HUES64 (cell line): Measurements from ENCODE around the gene HLA-DMA.

Source experiments
- H3K27ac ChIP-seq: 2 replicates; pipeline ENCODE4 v1.7.0; 2013; ENCODE audit warnings: low read depth, low read length, inconsistent platforms
- H3K27me3 ChIP-seq: 2 replicates; pipeline ENCODE4 v1.6.1; 2013; ENCODE audit warnings: mild to moderate bottlenecking, low read length; ENCODE audit not compliant: insufficient read depth
- H3K36me3 ChIP-seq: 2 replicates; pipeline ENCODE4 v1.6.1; 2013; ENCODE audit warnings: mild to moderate bottlenecking, low read length; ENCODE audit not compliant: insufficient read depth
- H3K4me1 ChIP-seq: 2 replicates; pipeline ENCODE4 v1.6.1; 2013; ENCODE audit warnings: mild to moderate bottlenecking, low read length, moderate library complexity; ENCODE audit not compliant: insufficient read depth
- H3K4me3 ChIP-seq: 2 replicates; pipeline ENCODE4 v1.5.1; 2013; ENCODE audit warnings: mild to moderate bottlenecking, low read length, moderate library complexity
- H3K9ac ChIP-seq: 2 replicates; pipeline ENCODE4 v1.6.1; 2013; ENCODE audit warnings: mild to moderate bottlenecking, low read depth, low read length
- H3K9me3 ChIP-seq: 2 replicates; pipeline ENCODE4 v1.6.1; 2013; ENCODE audit warnings: low read depth, low read length; ENCODE audit not compliant: insufficient read depth
- WGBS: fragments of 150-250, 120-280 bp; methylation state at CpG from one replicate; pipeline ENCODE4 v1.1.7; 2013; ENCODE audit warnings: missing lambda C conversion rate; 5-methylcytosine and 5-hydroxymethylcytosine counted together

The HLA-DMA gene

GRCh38 chr6:32974016-32974333, 21.1 kb upstream of the HLA-DMA start:
- Histone ChIP-seq H3K4me3 (peak overlapping the region; percentile 94), H3K9me3 (no peaks in the 10 kb centered on the region), H3K4me1 (peaks cover 6% of the 10 kb centered on the region; the same call in 1 of the 2 replicates), H3K27me3 (no peaks in the 10 kb centered on the region), H3K9ac (peak overlapping the region; percentile 95), H3K36me3 (peaks cover 73% of the 10 kb centered on the region), H3K27ac (no peak overlapping the region)
- 0% methylated on average over 2 of the region's 4 CpGs for WGBS

DNA sequence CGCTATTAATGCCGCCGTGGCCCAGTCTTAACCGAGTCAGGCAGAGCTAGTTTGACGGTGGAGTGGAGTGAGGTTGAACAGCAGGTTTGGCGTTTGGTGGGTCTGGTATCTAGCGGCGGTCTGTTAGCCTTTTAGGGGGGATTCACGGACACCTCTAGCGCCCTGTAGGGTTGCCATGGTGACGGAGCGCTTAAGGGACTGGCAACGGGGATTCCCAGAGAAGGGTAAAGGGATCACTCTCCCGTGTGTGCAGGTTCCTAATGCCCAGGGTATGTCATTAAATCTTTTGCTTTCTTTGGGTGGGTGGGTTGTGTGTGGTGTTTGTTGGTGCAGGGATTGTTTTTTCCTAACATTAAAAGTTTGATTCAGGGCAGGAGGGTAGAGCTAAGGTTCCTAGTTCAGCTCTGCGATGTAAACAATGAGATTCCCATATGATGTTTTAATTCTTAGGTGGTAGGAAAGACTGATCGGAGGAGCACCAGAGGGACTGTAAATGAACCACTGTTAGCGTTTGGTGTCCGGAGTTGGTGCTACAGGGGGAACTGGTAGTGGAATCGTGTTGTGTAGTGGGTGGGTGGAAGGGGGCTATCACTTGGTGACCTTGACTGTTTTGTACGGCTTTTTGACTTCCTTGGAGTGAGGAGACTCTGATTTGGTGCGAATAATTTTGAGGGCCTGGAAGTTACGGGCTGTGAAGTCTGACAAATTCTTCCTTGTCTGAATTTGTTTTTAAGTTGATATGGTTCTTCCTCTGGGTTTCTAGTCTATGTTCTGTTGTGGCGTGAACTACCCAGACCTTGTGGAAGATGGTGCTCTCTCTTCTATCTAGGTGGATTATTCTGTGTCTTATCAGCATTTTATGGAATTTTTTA, 20.5 kb upstream of the HLA-DMA start:
- no peak overlapping the region for H3K27ac ChIP-seq
- peaks cover 67% of the 10 kb centered on the region for H3K36me3 ChIP-seq
- no peaks in the 10 kb centered on the region for H3K27me3 ChIP-seq
- H3K4me3 ChIP-seq, result peak overlapping the region; percentile 94
- 1% methylated on average over 23 of the region's 23 CpGs for WGBS
- H3K9me3 ChIP-seq, result no peaks in the 10 kb centered on the region
- peaks cover 6% of the 10 kb centered on the region; the same call in 1 of the 2 replicates for H3K4me1 ChIP-seq
- H3K9ac ChIP-seq, result peak overlapping the region; percentile 95

DNA sequence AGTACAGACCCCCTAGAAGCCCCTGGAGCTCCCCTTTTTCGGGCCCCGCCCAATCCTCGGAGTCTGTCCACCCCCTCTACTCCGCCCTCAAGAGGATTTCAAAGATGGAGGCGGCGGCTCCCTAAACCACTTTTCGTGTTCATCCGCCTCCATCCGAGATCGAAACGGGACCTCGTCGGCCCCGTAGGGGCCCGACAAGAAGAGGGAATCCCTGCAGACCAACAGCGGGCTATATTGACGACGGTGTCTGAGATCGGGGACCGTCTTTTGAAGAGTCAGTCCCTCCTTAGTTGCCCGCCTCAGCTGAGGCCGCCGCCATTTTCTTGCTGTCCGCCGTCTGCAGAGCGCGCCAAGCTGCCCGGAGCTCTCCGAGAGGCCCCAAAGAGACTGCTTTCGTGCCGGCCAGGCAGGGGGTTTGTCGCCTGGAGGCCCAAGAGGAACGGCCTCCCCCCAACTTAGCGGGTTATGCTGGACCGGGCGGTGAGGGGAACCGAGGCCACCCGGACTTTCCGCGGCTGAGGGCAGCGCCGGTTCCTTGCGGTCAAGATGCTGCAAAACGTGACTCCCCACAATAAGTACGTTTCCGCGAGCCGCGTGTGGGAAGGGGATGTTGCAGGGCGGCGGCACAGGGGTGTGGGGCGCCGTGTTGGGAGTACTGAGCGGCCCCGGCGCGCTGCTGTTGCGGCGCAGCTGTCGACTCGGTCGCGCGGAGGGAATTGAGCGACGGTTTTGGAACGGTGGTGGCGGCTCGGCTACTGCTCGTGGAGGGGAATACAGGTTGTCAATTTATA, 19.7 kb upstream of the HLA-DMA start:
- Histone ChIP-seq H3K4me1 (peaks cover 6% of the 10 kb centered on the region; the same call in 1 of the 2 replicates), H3K36me3 (peaks cover 59% of the 10 kb centered on the region)

GRCh38 chr6:32971581-32972352, 18.9 kb upstream of the HLA-DMA start:
- H3K4me3 ChIP-seq, result peak overlapping the region; percentile 94
- under 1% methylated on average over 57 of the region's 58 CpGs for WGBS
- peaks cover 51% of the 10 kb centered on the region for H3K36me3 ChIP-seq
- peak overlapping the region; percentile 99 for H3K27ac ChIP-seq
- H3K27me3 ChIP-seq, result no peaks in the 10 kb centered on the region
- peak overlapping the region; percentile 100 for H3K9ac ChIP-seq
- H3K9me3 ChIP-seq, result no peaks in the 10 kb centered on the region
- H3K4me1 ChIP-seq, result peaks cover 11% of the 10 kb centered on the region; the same call in 1 of the 2 replicates

More for the DNA sequence above, 19.7 kb upstream of the HLA-DMA start:
- peak overlapping the region; percentile 95 for H3K9ac ChIP-seq
- no peaks in the 10 kb centered on the region for H3K27me3 ChIP-seq
- no peaks in the 10 kb centered on the region for H3K9me3 ChIP-seq
- under 1% methylated on average over 70 of the region's 70 CpGs for WGBS
- H3K27ac ChIP-seq, result peak overlapping the region; percentile 99
- peak overlapping the region; percentile 94 for H3K4me3 ChIP-seq

- WGBS, result under 1% methylated on average over 15 of the region's 15 CpGs
These were observed 18.3 kb upstream of the HLA-DMA start for GRCh38 chr6:32971242-32971580.

GRCh38 chr6:32970413-32971241, 17.7 kb upstream of the HLA-DMA start:
- Histone ChIP-seq H3K9ac (peak overlapping the region; percentile 100), H3K4me3 (peak overlapping the region; percentile 94), H3K27ac (peak overlapping the region; percentile 99), H3K36me3 (peaks cover 40% of the 10 kb centered on the region), H3K27me3 (no peaks in the 10 kb centered on the region), H3K4me1 (peaks cover 13% of the 10 kb centered on the region; the same call in 1 of the 2 replicates), H3K9me3 (no peaks in the 10 kb centered on the region)
- WGBS, result 2% methylated on average over 35 of the region's 43 CpGs

More at GRCh38 chr6:32971242-32971580, 18.3 kb upstream of the HLA-DMA start:
- Histone ChIP-seq H3K4me1 (peaks cover 13% of the 10 kb centered on the region; the same call in 1 of the 2 replicates), H3K27ac (peak overlapping the region; percentile 99), H3K9me3 (no peaks in the 10 kb centered on the region), H3K27me3 (no peaks in the 10 kb centered on the region), H3K4me3 (peak overlapping the region; percentile 94), H3K36me3 (peaks cover 46% of the 10 kb centered on the region), H3K9ac (peak overlapping the region; percentile 100)

DNA sequence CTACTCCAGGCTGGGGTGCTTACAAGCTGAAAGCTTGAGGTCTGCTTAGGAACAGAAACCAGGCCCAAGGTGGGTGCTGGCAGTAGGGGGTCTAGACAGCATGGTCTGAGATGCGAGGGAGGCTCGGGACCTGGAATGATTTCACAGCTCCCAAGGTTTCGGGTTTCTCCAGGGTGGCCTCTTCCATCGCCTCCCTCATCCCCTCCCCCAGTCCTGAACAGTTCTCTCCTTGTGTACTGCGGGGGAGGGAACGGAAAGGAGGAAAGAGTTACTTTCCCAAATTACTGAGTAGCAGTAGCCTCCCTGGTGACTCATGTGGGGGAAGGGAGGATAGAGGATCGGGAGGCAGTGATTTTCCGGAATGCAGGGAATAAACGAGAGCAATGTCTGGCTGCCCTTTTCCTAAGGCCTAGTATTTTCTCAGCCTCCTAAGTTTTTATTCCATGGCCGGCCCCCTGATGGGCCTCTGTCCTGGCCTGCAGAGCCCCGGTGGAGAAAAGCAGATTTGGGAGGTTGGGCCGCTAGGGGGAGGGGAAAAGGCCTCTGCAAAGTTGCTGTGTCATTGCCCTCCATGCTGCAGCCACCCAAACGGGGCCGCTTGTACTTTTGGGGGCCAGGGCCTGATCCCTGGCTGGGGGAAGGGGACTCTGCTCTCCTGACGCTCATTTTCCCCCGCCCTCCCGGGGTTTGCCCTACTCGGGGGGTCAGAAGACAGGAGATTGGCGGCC, 17.0 kb upstream of the HLA-DMA start:
- Histone ChIP-seq H3K27ac (peak overlapping the region; percentile 99), H3K4me3 (peak overlapping the region; percentile 94), H3K9ac (peak overlapping the region; percentile 100), H3K9me3 (no peaks in the 10 kb centered on the region), H3K27me3 (no peaks in the 10 kb centered on the region), H3K4me1 (peaks cover 7% of the 10 kb centered on the region; the same call in 1 of the 2 replicates), H3K36me3 (peaks cover 32% of the 10 kb centered on the region)
- WGBS, result under 1% methylated on average over 17 of the region's 19 CpGs

DNA sequence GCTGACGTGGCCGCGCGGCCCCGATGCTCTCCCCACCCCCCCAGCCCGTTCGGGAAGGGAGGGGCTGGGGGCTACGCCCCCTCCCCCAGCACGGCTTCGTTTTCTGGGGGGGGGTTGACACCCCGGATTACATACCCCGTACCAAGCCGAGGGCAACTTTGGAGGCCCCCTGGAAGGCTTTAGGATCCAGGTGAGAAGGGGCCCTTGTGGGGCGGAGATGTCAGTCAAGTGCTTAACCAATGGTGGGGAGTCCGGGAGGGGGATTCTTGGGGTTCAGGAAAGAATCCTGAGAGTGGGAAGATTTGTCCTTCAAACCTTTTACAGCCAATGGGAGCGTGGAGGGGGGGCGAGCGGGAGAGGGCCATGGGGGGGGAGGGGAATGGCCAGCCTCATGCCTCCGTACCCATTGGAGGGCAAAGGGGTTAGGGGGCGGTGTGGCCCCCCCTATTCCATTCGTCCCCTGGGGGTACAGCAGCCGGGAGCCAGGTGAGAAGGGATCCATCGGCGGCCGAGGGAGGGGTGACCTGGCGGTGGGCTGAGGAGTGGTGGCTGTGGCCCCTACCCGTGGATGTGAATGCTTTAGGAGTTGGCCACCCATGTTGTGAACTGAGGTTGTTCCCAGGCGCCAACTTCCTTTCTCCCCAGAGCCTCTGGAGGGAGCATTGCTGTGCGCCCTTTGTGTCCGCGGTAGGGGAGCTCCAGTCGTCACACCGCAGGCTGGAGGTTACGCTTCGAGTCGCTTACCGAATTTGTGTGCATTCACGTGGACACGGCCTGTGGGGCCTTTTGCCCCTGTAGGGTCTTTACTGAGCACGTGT, 16.2 kb upstream of the HLA-DMA start:
- Histone ChIP-seq H3K27ac (peak overlapping the region; percentile 99), H3K36me3 (peaks cover 24% of the 10 kb centered on the region), H3K4me1 (peaks cover 7% of the 10 kb centered on the region; the same call in 1 of the 2 replicates), H3K4me3 (peak overlapping the region; percentile 94), H3K9me3 (no peaks in the 10 kb centered on the region), H3K27me3 (no peaks in the 10 kb centered on the region), H3K9ac (peak overlapping the region; percentile 100)
- WGBS, result under 1% methylated on average over 38 of the region's 40 CpGs

DNA sequence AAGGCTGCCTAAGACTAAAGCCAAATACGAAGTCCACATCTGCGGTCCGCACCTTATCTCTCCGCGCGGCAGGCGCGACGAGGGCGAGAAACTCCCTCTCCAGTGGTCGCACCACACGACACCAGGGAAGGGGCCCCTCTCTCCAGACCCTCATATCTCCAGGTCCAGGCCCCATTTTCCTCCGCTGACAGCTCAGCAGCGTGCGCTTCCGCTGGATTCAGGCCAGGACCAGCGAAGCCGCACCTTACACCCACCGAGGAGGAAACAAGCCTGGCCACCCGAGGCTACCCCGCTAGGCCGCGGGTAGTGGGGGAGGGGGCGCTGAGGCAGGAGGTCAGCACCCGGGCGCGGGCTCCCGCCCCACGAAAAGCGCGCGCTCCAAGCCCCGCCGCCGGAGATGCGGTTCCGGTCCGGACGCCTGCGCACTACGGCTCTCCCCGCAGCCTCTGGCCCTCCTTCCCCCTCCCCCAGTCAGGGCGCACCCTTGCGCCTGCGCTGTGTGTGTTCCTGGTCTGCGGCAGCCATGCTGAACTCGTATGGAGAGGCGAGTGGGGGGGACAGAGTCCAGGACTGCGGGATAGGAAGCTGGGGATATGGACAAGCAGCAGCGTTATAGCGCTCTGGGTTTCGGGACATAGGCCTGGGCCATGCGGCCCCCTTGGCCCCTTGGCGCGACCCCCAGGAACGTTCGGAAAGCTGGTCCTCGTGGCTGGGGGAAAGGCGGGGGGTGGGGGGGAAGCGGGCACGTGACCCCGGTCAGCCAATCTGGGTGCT, 15.4 kb upstream of the HLA-DMA start, which contains the start of gene BRD2:
TSS of gene BRD2 (plus strand) at position 502 of the 774 bp plus-strand sequence. CDS start 4,305 bp downstream, outside the sequence.
- Histone ChIP-seq H3K27ac (peak within 1 kb of the TSS; percentile 99), H3K36me3 (peaks cover 16% of the 10 kb centered on the region), H3K4me1 (peaks cover 7% of the 10 kb centered on the region; the same call in 1 of the 2 replicates), H3K4me3 (peak within 1 kb of the TSS; percentile 94), H3K9ac (peak within 1 kb of the TSS; percentile 100), H3K27me3 (no peaks in the 10 kb centered on the region), H3K9me3 (no peaks in the 10 kb centered on the region)
- under 1% methylated on average over 62 of the region's 62 CpGs for WGBS
